PFSK-1 (cell line): ENCODE data around the gene STUM.

ENCODE experiments used
- FOXP2 ChIP-seq: optimal IDR thresholded peaks from 2 replicates; pipeline ENCODE3; 2011; ENCODE audit warnings: borderline replicate concordance, control low read depth, inconsistent platforms; ENCODE audit not compliant: insufficient read depth; ENCODE audit errors: extremely low read length, extremely low read depth
- POLR2AphosphoS5 ChIP-seq: IDR thresholded peaks from 2 replicates; pipeline ENCODE4 v1.6.1; 2012; ENCODE audit warnings: low read depth, mild to moderate bottlenecking, control low read depth, low read length, moderate library complexity
- SIN3A ChIP-seq: IDR thresholded peaks from 2 replicates; pipeline ENCODE4 v1.6.1; 2012; ENCODE audit warnings: mild to moderate bottlenecking, low read length, moderate library complexity, borderline replicate concordance; ENCODE audit not compliant: insufficient read depth
- TAF1 ChIP-seq: IDR thresholded peaks from 2 replicates; pipeline ENCODE4 v1.6.1; 2012; ENCODE audit warnings: low read length, control low read depth, borderline replicate concordance; ENCODE audit not compliant: insufficient read depth
- TF ChIP-seq, protein P1 (sequence below), 2 experiments: IDR thresholded peaks; 2 replicates each; pipeline versions ENCODE4 v1.6.1 to v1.8.0; 2011 to 2012; ENCODE audit warnings: low read depth in 2 of 2, low read length in 2 of 2, control low read depth in 1 of 2, inconsistent platforms in 1 of 2, mild to moderate bottlenecking in 1 of 2, moderate library complexity in 1 of 2; ENCODE audit not compliant: insufficient read depth in 1 of 2

The STUM gene

DNA sequence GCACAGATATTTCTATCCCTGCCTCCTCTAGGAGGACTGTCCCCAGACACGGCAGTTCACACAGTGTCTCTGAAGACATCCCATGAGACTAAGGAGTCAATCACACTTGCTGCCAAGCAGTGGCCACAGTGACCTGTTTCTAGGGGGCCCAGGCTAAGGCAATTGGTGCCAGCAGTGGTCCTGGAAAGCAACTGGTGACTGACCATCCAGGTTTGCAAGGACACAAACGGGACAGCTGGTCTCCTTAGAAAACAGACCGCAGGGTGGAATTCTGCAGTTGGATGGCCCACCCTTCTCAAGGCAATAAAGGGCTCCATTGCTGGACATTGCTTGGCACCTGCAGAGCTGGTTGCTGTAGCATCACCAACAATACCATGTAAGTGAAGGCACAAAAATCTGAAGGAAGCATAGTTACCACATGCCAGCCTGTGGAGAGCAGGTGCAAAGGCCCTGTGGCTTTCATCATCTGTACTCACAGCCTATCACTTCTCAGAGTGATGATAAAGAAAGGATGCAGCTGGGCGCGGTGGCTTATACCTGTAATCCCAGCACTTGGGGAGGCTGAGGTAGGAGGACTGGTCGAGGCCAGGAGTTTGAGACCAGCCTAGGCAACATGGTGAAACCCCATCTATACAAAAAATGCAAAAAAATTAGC, 81.5 kb downstream of the STUM start:
- TF ChIP-seq, protein P1, sequence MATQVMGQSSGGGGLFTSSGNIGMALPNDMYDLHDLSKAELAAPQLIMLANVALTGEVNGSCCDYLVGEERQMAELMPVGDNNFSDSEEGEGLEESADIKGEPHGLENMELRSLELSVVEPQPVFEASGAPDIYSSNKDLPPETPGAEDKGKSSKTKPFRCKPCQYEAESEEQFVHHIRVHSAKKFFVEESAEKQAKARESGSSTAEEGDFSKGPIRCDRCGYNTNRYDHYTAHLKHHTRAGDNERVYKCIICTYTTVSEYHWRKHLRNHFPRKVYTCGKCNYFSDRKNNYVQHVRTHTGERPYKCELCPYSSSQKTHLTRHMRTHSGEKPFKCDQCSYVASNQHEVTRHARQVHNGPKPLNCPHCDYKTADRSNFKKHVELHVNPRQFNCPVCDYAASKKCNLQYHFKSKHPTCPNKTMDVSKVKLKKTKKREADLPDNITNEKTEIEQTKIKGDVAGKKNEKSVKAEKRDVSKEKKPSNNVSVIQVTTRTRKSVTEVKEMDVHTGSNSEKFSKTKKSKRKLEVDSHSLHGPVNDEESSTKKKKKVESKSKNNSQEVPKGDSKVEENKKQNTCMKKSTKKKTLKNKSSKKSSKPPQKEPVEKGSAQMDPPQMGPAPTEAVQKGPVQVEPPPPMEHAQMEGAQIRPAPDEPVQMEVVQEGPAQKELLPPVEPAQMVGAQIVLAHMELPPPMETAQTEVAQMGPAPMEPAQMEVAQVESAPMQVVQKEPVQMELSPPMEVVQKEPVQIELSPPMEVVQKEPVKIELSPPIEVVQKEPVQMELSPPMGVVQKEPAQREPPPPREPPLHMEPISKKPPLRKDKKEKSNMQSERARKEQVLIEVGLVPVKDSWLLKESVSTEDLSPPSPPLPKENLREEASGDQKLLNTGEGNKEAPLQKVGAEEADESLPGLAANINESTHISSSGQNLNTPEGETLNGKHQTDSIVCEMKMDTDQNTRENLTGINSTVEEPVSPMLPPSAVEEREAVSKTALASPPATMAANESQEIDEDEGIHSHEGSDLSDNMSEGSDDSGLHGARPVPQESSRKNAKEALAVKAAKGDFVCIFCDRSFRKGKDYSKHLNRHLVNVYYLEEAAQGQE (IDR thresholded peaks at IDR 0.05; ENCODE audit: insufficient read depth in 1 of 2, low read depth in 2 of 2, low read length in 2 of 2): no peak
- TF ChIP-seq SIN3A (no peak), FOXP2 (no peak), POLR2AphosphoS5 (no peak), TAF1 (no peak)

DNA sequence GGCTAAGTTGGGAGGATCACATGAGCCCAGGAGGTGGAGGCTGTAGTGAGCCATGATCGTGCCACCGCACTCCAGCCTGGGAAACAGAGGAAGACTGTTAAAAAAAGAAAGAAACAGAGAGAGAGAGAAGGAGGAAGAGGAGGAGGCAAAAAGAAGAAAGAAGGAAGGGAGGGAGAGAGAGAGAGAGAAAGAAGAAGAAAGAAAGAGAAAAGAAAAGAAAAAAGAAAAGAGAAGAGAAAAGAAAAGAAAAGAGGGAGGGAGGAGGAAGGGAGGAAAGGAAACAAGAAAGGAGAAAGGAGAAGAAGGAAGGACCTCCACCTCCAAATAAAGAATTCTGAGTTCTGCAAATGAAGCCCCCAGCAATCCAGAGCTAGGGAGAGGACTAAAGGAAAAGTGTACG, 82.0 kb downstream of the STUM start:
- TF ChIP-seq FOXP2 (no peak), SIN3A (no peak), TAF1 (no peak), POLR2AphosphoS5 (no peak)
- TF ChIP-seq, protein P1 (IDR thresholded peaks at IDR 0.05; ENCODE audit: insufficient read depth in 1 of 2, low read depth in 2 of 2, low read length in 2 of 2): no peak

DNA sequence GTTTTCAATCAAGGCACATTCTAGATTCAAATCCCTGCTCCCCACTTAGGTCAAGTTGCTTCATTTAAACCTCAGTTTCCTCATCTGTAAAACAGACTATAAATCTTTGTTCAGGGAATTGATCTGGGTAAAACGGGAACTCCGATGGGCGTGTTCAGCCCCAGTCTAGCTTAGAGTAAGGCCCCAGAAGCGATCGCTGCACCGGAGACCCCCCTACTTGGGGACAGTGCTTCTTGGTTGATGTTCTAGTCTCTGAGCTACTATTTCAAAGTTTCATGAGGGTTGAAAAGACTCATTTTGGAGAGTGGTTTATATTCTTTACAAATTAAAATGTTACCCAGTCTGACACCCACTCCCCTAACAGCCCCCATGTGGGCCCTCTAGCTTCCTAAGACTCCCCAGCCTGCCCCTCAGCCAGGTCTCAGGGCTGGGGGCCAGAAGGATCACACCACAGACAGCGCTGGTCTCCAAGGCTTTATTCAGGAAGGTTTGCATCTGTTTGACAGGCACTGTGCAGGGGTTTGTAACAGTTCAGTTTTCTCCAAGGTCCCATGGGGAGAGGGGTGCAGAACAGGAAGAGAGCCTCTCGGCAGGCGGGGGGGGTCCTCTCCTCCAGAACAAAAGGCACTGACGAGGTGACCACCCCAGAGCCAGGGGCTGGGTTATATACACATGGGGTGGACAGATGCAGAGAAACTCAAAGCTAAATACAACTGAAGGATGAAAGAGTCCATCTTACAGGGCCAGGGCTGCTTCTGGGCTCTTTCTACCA, 82.9 kb downstream of the STUM start:
- TF ChIP-seq POLR2AphosphoS5 (no peak), SIN3A (no peak), FOXP2 (no peak), TAF1 (no peak)
- TF ChIP-seq, protein P1 (IDR thresholded peaks at IDR 0.05; ENCODE audit: insufficient read depth in 1 of 2, low read depth in 2 of 2, low read length in 2 of 2): no peak

DNA sequence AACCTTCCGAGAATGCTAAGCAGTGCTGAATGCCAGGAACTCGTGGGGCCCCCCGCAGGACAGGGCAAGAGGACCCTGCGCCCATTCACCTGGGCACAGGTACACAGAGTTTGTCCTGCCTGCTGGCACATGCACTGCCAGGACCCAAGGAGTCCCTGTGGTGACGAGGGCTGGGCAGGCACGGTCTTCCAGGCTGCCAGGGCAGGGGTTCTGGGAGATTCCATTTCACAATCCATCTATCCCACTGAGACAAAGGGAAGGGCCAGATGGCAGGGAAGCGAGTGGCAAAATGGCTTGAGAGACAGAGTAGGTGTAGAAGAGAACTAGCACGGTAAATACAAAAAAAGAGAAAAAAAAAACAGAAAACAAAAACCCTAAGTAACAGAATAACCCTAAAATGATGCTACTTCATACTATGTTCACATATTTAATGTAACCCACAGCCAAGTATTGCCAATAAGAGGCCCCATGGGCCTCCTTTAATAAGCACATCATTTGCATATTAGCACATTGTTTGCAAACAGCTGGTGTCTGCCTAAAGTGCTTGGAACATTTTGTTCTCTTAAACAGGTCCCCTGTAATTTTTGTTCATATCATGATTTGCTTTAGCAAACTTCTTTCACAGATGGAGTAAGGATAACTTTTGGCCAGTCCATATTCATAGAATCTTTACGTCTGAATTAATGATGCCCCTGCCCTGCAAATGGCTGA, 83.8 kb downstream of the STUM start:
- TF ChIP-seq SIN3A (no peak), FOXP2 (no peak), TAF1 (no peak), POLR2AphosphoS5 (no peak)
- TF ChIP-seq, protein P1 (IDR thresholded peaks at IDR 0.05; ENCODE audit: insufficient read depth in 1 of 2, low read depth in 2 of 2, low read length in 2 of 2): no peak
